Esophagus muscularis mucosa (tissue), 4 donors: ENCODE measurements around the gene ZRSR2. TPM values are rescaled to one million over a fixed set of nuclear protein-coding genes. Genes with fewer than 3 reads are reported as not detected.
"Not testable (repeated sequence)": the region's sequence is repeated elsewhere in the genome, so short reads cannot be mapped to it uniquely, and the experiment has no call there.

Experiments
- DNase-seq: peaks from one replicate; pipeline ENCODE4 v3.0.0-alpha.2; 2017; ENCODE audit errors: extremely low spot score
- H3K27ac ChIP-seq, 4 donors: fragments of 200-600 bp; sonication (generic); replicated peaks in 1 of 4; 1 replicate in 3 of 4; 2 replicates in 1 of 4; pipeline ENCODE4 v1.5.1; 2016 to 2019; ENCODE audit warnings: mild to moderate bottlenecking in 1 of 4
- H3K27me3 ChIP-seq, 4 donors: fragments of 200-600 bp; sonication (generic); one replicate each; pipeline versions ENCODE4 v1.5.1 to v1.6.0; 2016 to 2019
- H3K36me3 ChIP-seq, 4 donors: fragments of 200-600 bp; sonication (generic); one replicate each; pipeline ENCODE4 v1.5.1; 2016 to 2019
- H3K4me1 ChIP-seq, 4 donors: fragments of 200-600 bp; sonication (generic); one replicate each; pipeline ENCODE4 v1.5.1; 2016 to 2019
- H3K4me3 ChIP-seq, 4 donors: fragments of 200-600 bp; sonication (generic); 1 replicate in 2 of 4; 2 replicates in 2 of 4; pipeline ENCODE4 v1.5.1; 2016 to 2019; ENCODE audit warnings: mild to moderate bottlenecking in 4 of 4, moderate library complexity in 1 of 4
- H3K9me3 ChIP-seq, 4 donors: fragments of 200-600 bp; sonication (generic); 1 replicate in 3 of 4; 2 replicates in 1 of 4; pipeline ENCODE4 v1.5.1; 2016 to 2019
- EP300 ChIP-seq: sonication (generic); formaldehyde crosslinking; IDR thresholded peaks from one replicate; pipeline ENCODE4 v1.6.1; 2017; ENCODE audit warnings: antibody characterized with exemption
- POLR2A ChIP-seq: fragments of 450-650 bp; IDR thresholded peaks from one replicate; pipeline ENCODE4 v1.6.1; 2017; ENCODE audit warnings: antibody characterized with exemption, moderate library complexity, mild to moderate bottlenecking, low read depth
- POLR2AphosphoS5 ChIP-seq, 2 donors: sonication (generic); formaldehyde crosslinking; IDR thresholded peaks; one replicate each; pipeline ENCODE4 v1.6.1; 2017; ENCODE audit warnings: antibody characterized with exemption in 2 of 2
- WGBS: methylation state at CpG from one replicate; pipeline ENCODE4 v1.1.5; 2018; 5-methylcytosine and 5-hydroxymethylcytosine counted together
- intact Hi-C: fragments of 100-400 bp; cut with DNase I; formaldehyde crosslinking; loops from one replicate; pipeline ENCODE4 v1.15.1; 2023
- total RNA-seq, 4 donors: library from RNA; depleted of rRNA; stranded (reverse); fragments of >200 nt; gene quantifications; one replicate each; pipeline versions ENCODE4 v1.1.0 to v1.2.1, GENCODE V29; 2016
- TF ChIP-seq, protein P1 (sequence below), 3 experiments: fragments of 200-600 bp in 2 of 3; fragments of 450-650 bp in 1 of 3; sonication (generic) in 2 of 3; IDR thresholded peaks; one replicate each; pipeline ENCODE4 v1.5.1; 2017 to 2019; ENCODE audit warnings: antibody characterized with exemption in 3 of 3, mild to moderate bottlenecking in 2 of 3, moderate library complexity in 1 of 3

The ZRSR2 gene, protein sequence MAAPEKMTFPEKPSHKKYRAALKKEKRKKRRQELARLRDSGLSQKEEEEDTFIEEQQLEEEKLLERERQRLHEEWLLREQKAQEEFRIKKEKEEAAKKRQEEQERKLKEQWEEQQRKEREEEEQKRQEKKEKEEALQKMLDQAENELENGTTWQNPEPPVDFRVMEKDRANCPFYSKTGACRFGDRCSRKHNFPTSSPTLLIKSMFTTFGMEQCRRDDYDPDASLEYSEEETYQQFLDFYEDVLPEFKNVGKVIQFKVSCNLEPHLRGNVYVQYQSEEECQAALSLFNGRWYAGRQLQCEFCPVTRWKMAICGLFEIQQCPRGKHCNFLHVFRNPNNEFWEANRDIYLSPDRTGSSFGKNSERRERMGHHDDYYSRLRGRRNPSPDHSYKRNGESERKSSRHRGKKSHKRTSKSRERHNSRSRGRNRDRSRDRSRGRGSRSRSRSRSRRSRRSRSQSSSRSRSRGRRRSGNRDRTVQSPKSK
- total RNA-seq = 10 to 100 TPM in 1 of 4 donors, 1 to 10 TPM in 3; 7.0 to 12.4 (median 9.0) TPM

DNA sequence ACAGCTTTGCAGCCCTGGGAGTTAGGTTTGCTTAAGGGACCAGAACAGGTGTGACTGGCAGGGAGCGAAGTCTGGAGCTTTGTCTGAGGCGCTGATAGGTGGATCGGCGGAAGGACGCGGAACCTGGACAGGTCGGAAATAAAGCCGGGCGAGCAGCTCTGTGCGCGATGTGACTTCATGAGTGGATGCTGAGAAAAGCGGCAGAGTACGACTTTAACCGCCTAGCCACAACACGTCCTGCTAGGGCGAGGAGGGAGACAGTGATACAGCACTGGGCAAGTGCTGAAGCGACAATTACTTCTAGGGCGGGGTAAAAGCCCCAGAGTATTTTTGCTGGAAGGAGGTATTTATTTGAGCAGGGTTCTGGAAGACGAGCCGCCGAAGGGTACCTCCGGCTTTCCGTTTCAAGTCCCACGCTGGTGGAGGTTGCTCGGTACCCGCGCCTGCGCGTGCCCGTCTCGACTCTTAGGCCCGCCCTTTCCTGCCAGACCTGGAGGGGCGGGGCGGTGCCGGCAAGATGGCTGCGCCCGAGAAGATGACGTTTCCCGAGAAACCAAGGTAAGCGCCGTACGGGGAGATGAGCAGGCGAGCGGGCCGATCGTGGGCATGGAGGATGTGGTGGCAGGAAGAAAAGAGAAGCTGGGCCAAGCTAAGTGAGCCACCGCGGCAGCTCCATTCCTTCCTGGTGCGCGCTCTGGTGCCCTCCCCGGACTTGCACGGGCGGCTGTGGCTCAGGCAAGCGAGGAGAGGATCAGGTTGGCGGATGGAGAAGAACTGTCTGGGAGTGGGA, at the start of gene ZRSR2:
Gene ZRSR2 (plus strand): TSS at position 506 of the 790 bp plus-strand sequence. CDS start 12 bp downstream, at position 518.
- Histone ChIP-seq H3K4me1 (peaks cover 18 to 30% (median 23%) of the 10 kb centered on the region in 4 donors), H3K4me3 (peak within 1 kb of the TSS; percentile 62 to 82 (median 76)), H3K27ac (peak within 1 kb of the TSS; percentile 81 to 85 (median 82)), H3K27me3 (no peaks in the 10 kb centered on the region), H3K36me3 (peaks cover 0 to 11% (median under 1%) of the 10 kb centered on the region in 4 donors), H3K9me3 (no peaks in the 10 kb centered on the region)
- DNase-seq = peak; percentile 94
- TF ChIP-seq, protein P1, sequence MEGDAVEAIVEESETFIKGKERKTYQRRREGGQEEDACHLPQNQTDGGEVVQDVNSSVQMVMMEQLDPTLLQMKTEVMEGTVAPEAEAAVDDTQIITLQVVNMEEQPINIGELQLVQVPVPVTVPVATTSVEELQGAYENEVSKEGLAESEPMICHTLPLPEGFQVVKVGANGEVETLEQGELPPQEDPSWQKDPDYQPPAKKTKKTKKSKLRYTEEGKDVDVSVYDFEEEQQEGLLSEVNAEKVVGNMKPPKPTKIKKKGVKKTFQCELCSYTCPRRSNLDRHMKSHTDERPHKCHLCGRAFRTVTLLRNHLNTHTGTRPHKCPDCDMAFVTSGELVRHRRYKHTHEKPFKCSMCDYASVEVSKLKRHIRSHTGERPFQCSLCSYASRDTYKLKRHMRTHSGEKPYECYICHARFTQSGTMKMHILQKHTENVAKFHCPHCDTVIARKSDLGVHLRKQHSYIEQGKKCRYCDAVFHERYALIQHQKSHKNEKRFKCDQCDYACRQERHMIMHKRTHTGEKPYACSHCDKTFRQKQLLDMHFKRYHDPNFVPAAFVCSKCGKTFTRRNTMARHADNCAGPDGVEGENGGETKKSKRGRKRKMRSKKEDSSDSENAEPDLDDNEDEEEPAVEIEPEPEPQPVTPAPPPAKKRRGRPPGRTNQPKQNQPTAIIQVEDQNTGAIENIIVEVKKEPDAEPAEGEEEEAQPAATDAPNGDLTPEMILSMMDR (IDR thresholded peaks at IDR 0.05) = no peak
- TF ChIP-seq POLR2A (peak; percentile 31), POLR2AphosphoS5 (IDR thresholded peaks at IDR 0.05) (peak; percentile 87 to 91), EP300 (no peak)
- 1% methylated on average over 55 of the region's 55 CpGs for WGBS
- intact Hi-C loops = loop anchor here (5.0 kb wide), 2 partner anchors 62 to 113 kb away; partner anchors contain the start of gene AP1S2

DNA sequence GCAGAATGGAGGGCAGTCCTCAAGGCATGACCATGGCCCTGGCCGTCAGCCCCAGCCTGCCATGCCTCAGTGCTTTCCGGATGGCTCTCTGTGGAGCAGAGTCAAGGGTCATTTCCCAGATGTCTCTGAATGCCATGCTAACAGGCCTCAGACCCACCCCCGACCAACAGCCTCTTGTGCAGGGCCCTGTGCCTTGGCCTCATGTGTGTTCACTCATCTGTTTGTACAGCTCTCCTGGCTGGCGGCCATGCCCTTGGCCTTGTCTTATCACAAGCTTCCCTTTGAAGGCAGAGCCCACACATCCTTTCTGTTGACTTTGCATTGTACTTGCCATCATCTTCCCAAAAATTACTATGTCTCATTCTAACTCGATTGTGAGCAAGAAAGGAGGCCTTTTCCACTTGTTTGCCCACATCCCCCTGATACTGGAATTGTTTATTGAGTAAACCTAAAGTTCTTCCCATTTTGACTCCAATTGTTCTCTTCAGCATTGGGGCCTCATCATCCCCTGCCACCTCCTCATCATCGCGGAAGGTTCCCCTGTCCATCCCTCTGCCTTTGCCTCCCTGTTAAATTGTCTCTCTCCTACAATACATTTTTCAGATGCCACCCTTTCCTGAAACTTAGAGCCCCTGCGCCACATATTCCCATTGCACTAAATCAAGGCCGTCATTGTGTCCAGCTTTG, 46.0 kb upstream of the ZRSR2 start:
- Histone ChIP-seq H3K4me3 (no peak overlapping the region), H3K4me1 (peaks cover 0 to 5% (median under 1%) of the 10 kb centered on the region in 4 donors), H3K27me3 (no peaks in the 10 kb centered on the region), H3K9me3 (no peaks in the 10 kb centered on the region), H3K27ac (no peak overlapping the region), H3K36me3 (no peaks in the 10 kb centered on the region)
- intact Hi-C loops = no loop called here
- WGBS = 92% methylated on average over 9 of the region's 9 CpGs
- no peak for DNase-seq
- TF ChIP-seq EP300 (no peak), POLR2AphosphoS5 (IDR thresholded peaks at IDR 0.05) (no peak), POLR2A (no peak)
- TF ChIP-seq, protein P1 (IDR thresholded peaks at IDR 0.05) = no peak

DNA sequence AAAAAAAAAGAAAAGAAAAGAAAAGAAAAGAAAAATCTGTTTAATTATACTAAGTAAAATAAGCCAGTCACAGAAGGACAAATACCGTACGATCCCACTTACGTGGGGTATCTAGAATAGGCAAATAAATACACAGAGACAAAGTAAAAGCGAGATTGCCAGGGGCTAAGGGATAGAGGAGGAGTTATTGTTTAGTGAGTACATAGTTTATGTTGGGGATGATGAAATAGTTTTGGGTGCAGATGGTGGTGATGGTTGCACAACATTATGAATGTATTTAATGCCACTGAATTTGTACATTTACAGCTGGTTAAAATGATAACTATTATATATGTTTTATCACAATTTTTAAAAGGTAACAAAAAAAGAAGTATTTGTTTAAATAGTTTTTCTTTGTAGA, 45.1 kb upstream of the ZRSR2 start:
- TF ChIP-seq POLR2A = no peak
- no peak for TF ChIP-seq POLR2AphosphoS5 (IDR thresholded peaks at IDR 0.05)
- TF ChIP-seq EP300 = no peak
- TF ChIP-seq, protein P1 (IDR thresholded peaks at IDR 0.05) = no peak
- Histone ChIP-seq H3K4me1 (peaks cover 5 to 13% (median 9%) of the 10 kb centered on the region in 4 donors), H3K9me3 (no peaks in the 10 kb centered on the region), H3K27ac (no peak overlapping the region), H3K4me3 (no peak overlapping the region), H3K36me3 (no peaks in the 10 kb centered on the region), H3K27me3 (no peaks in the 10 kb centered on the region)
- no peak for DNase-seq
- 88% methylated on average over 4 of the region's 4 CpGs for WGBS
- intact Hi-C loops = no loop called here

DNA sequence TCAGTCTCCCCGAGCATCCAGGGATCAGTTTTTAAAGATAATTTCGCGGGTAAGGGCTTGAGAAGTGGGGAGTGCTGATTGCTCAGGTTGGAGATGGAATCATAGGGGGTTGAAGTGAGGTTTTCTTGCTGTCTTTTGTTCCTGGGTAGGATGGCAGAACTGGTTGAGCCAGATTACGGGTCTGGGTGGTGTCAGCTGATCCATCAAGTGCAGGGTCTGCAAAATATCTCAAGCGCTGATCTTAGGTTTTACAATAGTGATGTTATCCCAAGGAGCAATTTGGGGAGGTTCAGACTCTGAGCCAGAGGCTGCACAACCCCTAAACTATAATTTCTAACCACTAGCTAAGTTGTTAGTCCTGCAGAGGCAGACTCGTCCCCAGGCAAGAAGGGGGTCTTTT, 43.6 kb upstream of the ZRSR2 start:
- H3K4me3 ChIP-seq, DNase-seq, H3K27me3 ChIP-seq, H3K9me3 ChIP-seq, intact Hi-C loops, H3K27ac ChIP-seq, H3K36me3 ChIP-seq: not testable (repeated sequence)
- peaks cover 12 to 28% (median 24%) of the 10 kb centered on the region in 4 donors for H3K4me1 ChIP-seq
- 95% methylated on average over 6 of the region's 6 CpGs for WGBS
